Measurements from ENCODE around the gene NIT1.
A peak's percentile ranks its signal among the peaks of the same experiment; 100 is the strongest.

NIT1 gene

DNA sequence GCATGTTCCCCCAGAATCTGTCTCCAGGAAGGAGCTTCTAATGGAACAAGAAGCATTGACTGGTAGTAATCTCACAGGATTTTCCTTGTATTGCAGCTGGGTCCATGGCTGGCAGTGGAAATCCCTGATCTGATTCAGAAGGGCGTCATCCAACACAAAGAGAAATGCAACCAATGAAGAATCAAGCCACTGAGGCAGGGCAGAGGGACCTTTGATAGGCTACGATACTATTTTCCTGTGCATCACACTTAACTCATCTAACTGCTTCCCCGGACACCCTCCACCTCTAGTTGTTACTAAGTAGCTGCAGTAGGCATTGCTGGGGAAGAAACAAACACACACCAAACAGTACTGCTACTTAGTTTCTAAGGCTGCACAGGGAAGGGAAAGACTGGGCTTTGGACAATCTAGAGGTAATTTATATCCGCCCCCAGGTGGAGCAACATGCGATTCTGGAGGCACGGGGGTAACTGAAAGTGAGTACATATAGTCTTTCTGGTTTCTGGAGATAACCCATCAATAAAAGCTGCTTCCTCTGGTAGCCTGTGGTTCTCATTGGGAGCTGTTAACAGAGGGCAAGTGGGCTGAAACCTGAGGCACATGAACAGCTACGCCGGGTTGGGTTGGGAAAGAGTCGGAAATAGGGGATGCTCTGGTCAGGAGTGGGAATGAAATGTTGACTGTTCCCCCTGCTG lies 40.6 kb downstream of the NIT1 start:
- no peak for DNase-seq (ENCODE audit: low read depth, low spot score)
- no peak overlapping the region for H3K4me3 ChIP-seq (ENCODE audit: low read depth, low read length)
- in situ Hi-C loops (cut with HindIII; ENCODE audit: low sequenced_read_pairs), result no loop called here
- TF ChIP-seq, protein P1, sequence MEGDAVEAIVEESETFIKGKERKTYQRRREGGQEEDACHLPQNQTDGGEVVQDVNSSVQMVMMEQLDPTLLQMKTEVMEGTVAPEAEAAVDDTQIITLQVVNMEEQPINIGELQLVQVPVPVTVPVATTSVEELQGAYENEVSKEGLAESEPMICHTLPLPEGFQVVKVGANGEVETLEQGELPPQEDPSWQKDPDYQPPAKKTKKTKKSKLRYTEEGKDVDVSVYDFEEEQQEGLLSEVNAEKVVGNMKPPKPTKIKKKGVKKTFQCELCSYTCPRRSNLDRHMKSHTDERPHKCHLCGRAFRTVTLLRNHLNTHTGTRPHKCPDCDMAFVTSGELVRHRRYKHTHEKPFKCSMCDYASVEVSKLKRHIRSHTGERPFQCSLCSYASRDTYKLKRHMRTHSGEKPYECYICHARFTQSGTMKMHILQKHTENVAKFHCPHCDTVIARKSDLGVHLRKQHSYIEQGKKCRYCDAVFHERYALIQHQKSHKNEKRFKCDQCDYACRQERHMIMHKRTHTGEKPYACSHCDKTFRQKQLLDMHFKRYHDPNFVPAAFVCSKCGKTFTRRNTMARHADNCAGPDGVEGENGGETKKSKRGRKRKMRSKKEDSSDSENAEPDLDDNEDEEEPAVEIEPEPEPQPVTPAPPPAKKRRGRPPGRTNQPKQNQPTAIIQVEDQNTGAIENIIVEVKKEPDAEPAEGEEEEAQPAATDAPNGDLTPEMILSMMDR (IDR thresholded peaks at IDR 0.05; ENCODE audit: low read depth, low read length), result no peak

DNA sequence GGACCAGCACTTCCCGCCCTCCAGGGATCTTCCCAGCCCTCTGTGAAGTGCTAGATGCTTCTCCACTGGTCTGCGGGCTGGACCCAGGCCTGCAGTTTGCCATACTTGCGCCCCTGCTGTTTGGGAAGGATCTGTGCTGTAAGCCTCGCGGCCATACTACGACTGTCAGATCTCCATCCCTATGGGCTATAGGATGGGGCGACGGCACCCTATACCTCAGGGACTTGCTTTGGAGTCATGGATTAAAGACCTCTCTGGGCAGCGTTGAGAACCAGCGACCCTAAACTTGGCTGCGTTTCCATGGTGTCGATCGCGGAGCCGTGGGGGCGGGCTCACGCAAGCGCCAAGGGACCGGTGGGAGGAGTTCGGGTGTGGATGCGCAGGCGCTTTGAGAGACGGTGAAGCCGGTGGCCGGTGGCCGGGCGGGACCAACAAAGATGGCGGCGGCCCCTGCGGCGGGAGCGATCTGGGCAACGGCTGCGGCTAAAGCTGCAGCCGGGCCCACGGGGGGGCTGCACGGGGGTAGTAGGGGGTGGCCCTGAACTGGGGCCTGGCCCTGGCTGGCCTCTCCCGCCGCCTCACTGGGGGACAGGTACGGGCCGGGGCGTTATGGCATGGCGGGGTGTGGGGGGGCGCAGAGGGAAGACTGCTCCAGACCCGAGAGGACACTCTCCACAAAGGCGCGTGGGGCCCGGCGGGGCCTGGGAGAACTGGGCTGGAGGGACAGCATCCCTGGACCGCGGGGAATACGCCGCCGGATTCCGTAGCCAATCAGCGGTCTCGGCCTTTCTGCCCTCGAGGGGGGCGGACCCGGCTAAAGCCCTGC lies 41.4 kb downstream of the NIT1 start, which contains the start of gene USP21:
TSS of gene USP21 (plus strand) at position 414 of the 826 bp plus-strand sequence. CDS start 1,141 bp downstream, outside the sequence.
- peak within 1 kb of the TSS; percentile 96 for H3K4me3 ChIP-seq (ENCODE audit: low read depth, low read length)
- DNase-seq (ENCODE audit: low read depth, low spot score), result peak; percentile 89
- in situ Hi-C loops (cut with HindIII; ENCODE audit: low sequenced_read_pairs), result no loop called here
- TF ChIP-seq, protein P1 (IDR thresholded peaks at IDR 0.05; ENCODE audit: low read depth, low read length), result peak; percentile 43

DNA sequence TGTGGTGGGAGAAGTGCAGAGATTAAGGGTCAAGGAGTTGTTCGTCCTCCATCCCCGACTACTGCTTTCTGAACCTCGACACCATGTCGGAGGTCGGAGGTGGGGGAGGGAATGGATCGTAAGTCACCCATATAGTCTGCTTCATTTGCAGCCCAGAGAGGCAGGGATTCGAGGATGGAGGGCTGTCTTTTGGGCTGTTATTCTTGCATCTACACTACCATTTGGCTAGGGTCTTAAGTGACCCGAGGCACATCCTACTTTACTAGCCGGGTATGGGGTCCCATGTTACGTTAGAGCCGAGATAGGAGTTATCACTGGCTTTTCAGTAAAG lies 42.0 kb downstream of the NIT1 start:
- in situ Hi-C loops (cut with HindIII; ENCODE audit: low sequenced_read_pairs), result no loop called here
- TF ChIP-seq, protein P1 (IDR thresholded peaks at IDR 0.05; ENCODE audit: low read depth, low read length), result no peak
- no peak for DNase-seq (ENCODE audit: low read depth, low spot score)
- peak overlapping the region; percentile 96 for H3K4me3 ChIP-seq (ENCODE audit: low read depth, low read length)

DNA sequence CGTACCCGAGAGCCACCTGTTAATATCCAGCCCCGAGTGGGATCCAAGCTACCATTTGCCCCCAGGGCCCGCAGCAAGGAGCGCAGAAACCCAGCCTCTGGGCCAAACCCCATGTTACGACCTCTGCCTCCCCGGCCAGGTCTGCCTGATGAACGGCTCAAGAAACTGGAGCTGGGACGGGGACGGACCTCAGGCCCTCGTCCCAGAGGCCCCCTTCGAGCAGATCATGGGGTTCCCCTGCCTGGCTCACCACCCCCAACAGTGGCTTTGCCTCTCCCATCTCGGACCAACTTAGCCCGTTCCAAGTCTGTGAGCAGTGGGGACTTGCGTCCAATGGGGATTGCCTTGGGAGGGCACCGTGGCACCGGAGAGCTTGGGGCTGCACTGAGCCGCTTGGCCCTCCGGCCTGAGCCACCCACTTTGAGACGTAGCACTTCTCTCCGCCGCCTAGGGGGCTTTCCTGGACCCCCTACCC lies 42.8 kb downstream of the NIT1 start:
- H3K4me3 ChIP-seq (ENCODE audit: low read depth, low read length), result no peak overlapping the region
- in situ Hi-C loops (cut with HindIII; ENCODE audit: low sequenced_read_pairs), result no loop called here
- TF ChIP-seq, protein P1 (IDR thresholded peaks at IDR 0.05; ENCODE audit: low read depth, low read length), result no peak
- no peak for DNase-seq (ENCODE audit: low read depth, low spot score)

DNA sequence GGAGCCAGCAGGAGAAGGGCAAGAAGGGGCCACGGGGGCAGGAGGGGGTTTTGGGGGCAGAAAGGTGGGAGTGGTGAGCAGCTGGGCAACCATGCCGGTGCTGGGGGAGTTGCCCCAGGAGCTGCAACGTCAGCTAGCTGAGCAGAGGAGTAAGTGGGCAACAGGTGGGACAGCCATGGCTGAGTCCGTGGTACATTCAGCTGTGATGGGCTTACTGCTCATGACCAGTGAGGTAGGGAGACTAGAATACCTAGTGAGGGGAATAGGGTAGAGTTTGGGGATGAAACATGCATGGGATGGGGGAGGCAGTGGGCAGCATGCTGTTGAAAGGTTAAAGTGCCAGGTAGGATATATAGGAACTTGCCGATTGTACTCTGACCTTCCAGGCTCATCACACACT lies 43.7 kb downstream of the NIT1 start:
- in situ Hi-C loops (cut with HindIII; ENCODE audit: low sequenced_read_pairs), result no loop called here
- H3K4me3 ChIP-seq (ENCODE audit: low read depth, low read length), result no peak overlapping the region
- TF ChIP-seq, protein P1 (IDR thresholded peaks at IDR 0.05; ENCODE audit: low read depth, low read length), result no peak

DNA sequence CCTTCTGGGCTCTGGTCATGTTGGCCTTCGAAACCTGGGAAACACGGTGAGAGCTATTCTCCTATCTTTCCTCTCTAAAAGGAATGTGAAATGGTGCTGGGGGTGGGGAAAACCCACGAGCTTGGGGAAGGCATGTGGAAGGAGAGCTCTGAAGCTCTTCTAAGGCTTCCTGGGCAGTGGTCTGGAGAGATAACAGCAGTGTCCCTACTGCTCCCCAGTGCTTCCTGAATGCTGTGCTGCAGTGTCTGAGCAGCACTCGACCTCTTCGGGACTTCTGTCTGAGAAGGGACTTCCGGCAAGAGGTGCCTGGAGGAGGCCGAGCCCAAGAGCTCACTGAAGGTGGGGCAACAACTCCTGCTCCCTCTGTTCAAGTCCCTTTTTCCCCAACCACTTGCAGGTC lies 44.1 kb downstream of the NIT1 start:
- no peak overlapping the region for H3K4me3 ChIP-seq (ENCODE audit: low read depth, low read length)
- in situ Hi-C loops (cut with HindIII; ENCODE audit: low sequenced_read_pairs), result no loop called here
- DNase-seq (ENCODE audit: low read depth, low spot score), result no peak
- TF ChIP-seq, protein P1 (IDR thresholded peaks at IDR 0.05; ENCODE audit: low read depth, low read length), result no peak

More for the DNA sequence above, 43.7 kb downstream of the NIT1 start:
- no peak for DNase-seq (ENCODE audit: low read depth, low spot score)

Data from astrocyte of the spinal cord (primary cell).